Kidney epithelial cell (primary cell): ENCODE results near the gene KMT2B. TPM values are rescaled to one million over a fixed set of nuclear protein-coding genes. Genes with fewer than 3 reads are reported as not detected.

Experiments used
- DNase-seq: peaks from one replicate; pipeline ENCODE4 v3.0.0-alpha.2; 2010; ENCODE audit warnings: low read depth
- H3K27me3 ChIP-seq: 2 replicates; pipeline ENCODE4 v1.6.0; 2011; ENCODE audit warnings: low read length; ENCODE audit not compliant: control insufficient read depth, insufficient read depth
- H3K36me3 ChIP-seq: 2 replicates; pipeline ENCODE4 v1.5.1; 2011; ENCODE audit warnings: low read length; ENCODE audit not compliant: control insufficient read depth, insufficient read depth
- H3K4me3 ChIP-seq: 2 replicates; pipeline ENCODE4 v1.5.1; 2011; ENCODE audit warnings: low read depth, mild to moderate bottlenecking, control low read depth, low read length
- total RNA-seq: library from RNA; depleted of rRNA; stranded (reverse); fragments of >200 nt; gene quantifications from 2 replicates; pipeline ENCODE4 v1.2.3, GENCODE V29; 2015
- TF ChIP-seq, protein P1 (sequence below): IDR thresholded peaks from 2 replicates; pipeline ENCODE4 v1.5.1; 2011; ENCODE audit warnings: mild to moderate bottlenecking, moderate library complexity, low read length, control low read depth, inconsistent platforms; ENCODE audit not compliant: insufficient read depth, poor library complexity, severe bottlenecking

The KMT2B gene
- total RNA-seq, 1 donor from 2014 or later: 18.4 TPM

DNA sequence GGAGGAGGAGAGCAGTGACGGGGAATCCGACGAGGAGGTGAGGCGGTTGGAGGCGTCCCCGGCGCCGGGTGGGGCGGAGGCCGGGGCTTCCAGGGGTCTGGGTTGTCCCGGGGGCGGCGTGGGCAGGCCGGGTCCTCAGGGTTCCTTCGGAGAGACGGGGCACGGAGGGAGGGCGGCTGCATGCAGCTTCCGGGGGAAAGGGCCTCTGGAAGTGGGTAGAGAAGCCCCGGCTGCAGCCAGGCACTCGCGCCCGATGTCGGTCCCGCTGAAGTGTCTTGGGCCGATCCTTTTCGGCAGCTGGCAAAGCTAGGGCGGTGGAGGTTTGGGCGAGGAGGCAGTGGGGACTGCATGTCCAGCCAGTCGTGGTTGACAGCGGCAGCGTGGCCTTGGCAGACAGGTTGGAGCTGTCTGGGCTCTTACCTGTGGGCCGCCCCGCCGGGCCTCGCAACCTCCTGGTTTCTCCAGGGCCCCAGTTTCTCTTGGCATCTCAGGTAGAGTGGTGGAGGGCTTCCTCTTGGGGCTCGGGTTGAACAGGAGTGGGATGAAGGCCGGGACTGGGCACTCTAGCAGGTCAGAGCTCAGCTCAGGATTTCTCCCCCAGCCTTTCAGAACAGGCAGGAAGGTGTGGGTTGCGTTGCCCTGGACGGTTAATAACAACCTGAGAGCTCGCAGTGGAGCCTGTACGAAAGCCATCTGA lies 690 bp downstream of the KMT2B start:
- Histone ChIP-seq H3K27me3 (no peaks in the 10 kb centered on the region), H3K4me3 (peak overlapping the region; percentile 61), H3K36me3 (peaks cover 5% of the 10 kb centered on the region)
- DNase-seq: no peak
- TF ChIP-seq, protein P1, sequence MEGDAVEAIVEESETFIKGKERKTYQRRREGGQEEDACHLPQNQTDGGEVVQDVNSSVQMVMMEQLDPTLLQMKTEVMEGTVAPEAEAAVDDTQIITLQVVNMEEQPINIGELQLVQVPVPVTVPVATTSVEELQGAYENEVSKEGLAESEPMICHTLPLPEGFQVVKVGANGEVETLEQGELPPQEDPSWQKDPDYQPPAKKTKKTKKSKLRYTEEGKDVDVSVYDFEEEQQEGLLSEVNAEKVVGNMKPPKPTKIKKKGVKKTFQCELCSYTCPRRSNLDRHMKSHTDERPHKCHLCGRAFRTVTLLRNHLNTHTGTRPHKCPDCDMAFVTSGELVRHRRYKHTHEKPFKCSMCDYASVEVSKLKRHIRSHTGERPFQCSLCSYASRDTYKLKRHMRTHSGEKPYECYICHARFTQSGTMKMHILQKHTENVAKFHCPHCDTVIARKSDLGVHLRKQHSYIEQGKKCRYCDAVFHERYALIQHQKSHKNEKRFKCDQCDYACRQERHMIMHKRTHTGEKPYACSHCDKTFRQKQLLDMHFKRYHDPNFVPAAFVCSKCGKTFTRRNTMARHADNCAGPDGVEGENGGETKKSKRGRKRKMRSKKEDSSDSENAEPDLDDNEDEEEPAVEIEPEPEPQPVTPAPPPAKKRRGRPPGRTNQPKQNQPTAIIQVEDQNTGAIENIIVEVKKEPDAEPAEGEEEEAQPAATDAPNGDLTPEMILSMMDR: no peak

GRCh38 chr19:35719402-35720162 lies 1.8 kb downstream of the KMT2B start:
- H3K4me3 ChIP-seq: no peak overlapping the region
- H3K36me3 ChIP-seq: peaks cover 5% of the 10 kb centered on the region
- H3K27me3 ChIP-seq: no peaks in the 10 kb centered on the region
- no peak for DNase-seq
- TF ChIP-seq, protein P1: no peak

DNA sequence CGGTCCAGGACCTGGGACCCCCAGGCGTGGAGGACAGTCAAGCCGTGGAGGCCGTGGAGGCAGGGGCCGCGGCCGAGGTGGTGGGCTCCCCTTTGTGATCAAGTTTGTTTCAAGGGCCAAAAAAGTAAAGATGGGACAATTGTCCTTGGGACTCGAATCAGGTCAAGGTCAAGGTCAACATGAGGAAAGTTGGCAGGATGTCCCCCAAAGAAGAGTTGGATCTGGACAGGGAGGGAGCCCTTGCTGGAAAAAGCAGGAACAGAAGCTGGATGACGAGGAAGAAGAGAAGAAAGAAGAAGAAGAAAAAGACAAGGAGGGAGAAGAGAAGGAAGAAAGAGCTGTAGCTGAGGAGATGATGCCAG lies 2.3 kb downstream of the KMT2B start:
- no peak overlapping the region for H3K4me3 ChIP-seq
- TF ChIP-seq, protein P1: no peak
- no peaks in the 10 kb centered on the region for H3K27me3 ChIP-seq
- no peak for DNase-seq
- peaks cover 5% of the 10 kb centered on the region for H3K36me3 ChIP-seq

GRCh38 chr19:35720648-35721047 lies 2.8 kb downstream of the KMT2B start:
- no peak for DNase-seq
- H3K27me3 ChIP-seq: no peaks in the 10 kb centered on the region
- TF ChIP-seq, protein P1: no peak
- no peak overlapping the region for H3K4me3 ChIP-seq
- peaks cover 5% of the 10 kb centered on the region for H3K36me3 ChIP-seq

DNA sequence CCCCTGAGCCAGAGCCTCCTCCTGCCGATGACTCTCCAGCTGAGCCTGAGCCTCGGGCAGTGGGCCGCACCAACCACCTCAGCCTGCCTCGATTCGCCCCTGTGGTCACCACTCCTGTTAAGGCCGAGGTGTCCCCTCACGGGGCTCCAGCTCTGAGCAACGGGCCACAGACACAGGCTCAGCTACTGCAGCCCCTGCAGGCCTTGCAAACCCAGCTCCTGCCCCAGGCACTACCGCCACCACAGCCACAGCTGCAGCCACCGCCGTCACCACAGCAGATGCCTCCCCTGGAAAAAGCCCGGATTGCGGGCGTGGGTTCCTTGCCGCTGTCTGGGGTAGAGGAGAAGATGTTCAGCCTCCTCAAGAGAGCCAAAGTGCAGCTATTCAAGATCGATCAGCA lies 3.6 kb downstream of the KMT2B start:
- H3K36me3 ChIP-seq: peaks cover 6% of the 10 kb centered on the region
- no peak overlapping the region for H3K4me3 ChIP-seq
- no peaks in the 10 kb centered on the region for H3K27me3 ChIP-seq
- no peak for DNase-seq
- TF ChIP-seq, protein P1: no peak
